ENCODE results near the gene DACT2. TPM values are rescaled to one million over a fixed set of nuclear protein-coding genes. Genes with fewer than 3 reads are reported as not detected.

DACT2 gene
- total RNA-seq, 1 donor from 2014 or later: 0.36 TPM

DNA sequence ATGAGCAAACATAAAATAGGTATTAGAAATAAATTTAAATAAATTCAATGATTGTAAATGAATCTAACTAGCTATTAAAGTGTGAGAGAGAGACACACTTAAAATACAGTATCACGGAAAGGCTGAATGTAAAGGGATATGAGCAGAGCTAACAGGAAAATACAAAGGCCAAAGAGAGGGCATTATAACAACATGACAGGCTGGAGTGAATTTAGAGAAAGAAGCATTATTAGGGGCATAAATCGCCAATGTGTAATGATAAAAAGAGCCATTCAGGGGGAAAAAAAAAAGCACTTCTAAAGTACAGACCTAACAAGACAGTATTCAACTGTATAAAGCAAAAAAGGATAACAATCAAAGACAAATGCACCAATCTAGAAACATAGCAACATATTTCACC lies 28.1 kb downstream of the DACT2 start:
- TF ChIP-seq, protein P1, sequence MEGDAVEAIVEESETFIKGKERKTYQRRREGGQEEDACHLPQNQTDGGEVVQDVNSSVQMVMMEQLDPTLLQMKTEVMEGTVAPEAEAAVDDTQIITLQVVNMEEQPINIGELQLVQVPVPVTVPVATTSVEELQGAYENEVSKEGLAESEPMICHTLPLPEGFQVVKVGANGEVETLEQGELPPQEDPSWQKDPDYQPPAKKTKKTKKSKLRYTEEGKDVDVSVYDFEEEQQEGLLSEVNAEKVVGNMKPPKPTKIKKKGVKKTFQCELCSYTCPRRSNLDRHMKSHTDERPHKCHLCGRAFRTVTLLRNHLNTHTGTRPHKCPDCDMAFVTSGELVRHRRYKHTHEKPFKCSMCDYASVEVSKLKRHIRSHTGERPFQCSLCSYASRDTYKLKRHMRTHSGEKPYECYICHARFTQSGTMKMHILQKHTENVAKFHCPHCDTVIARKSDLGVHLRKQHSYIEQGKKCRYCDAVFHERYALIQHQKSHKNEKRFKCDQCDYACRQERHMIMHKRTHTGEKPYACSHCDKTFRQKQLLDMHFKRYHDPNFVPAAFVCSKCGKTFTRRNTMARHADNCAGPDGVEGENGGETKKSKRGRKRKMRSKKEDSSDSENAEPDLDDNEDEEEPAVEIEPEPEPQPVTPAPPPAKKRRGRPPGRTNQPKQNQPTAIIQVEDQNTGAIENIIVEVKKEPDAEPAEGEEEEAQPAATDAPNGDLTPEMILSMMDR (IDR thresholded peaks at IDR 0.05): no peak
- TF ChIP-seq EZH2 (IDR thresholded peaks at IDR 0.05) (no peak), EZH2phosphoT487 (IDR thresholded peaks at IDR 0.05) (no peak)

DNA sequence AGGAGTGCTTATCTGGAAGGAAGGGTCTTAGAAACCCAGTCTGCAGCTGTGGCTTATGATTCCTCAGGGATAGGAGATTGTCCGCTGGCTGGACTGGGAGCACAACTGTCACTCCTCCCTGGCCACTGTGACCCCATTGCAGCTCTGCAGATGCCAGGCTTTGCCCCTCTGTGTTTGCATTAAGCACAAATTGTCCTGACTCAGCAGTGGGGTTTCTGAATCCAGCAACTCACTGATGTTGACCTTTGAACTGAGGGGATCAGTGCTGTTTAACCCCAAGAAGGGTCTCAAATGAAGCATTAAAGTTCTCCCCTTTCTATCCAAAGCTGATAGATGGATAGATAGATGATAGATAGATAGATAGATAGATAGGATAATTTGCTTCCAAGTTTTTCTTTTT lies 29.5 kb downstream of the DACT2 start:
- peaks cover 3% of the 10 kb centered on the region for H3K9me3 Mint-ChIP-seq

More for the DNA sequence above, 28.1 kb downstream of the DACT2 start:
- no peaks in the 10 kb centered on the region for H3K9me3 ChIP-seq (ENCODE audit: low read depth)
- H3K9ac ChIP-seq: no peak overlapping the region
- H3K4me2 ChIP-seq: no peak overlapping the region
- no peak overlapping the region for H2AFZ ChIP-seq (replicated peaks)
- peaks cover 3% of the 10 kb centered on the region for H3K9me3 Mint-ChIP-seq
- H3F3A ChIP-seq (ENCODE audit: low read depth): no peaks in the 10 kb centered on the region
- H3K4me3 Mint-ChIP-seq: no peak overlapping the region
- H3K27me3 Mint-ChIP-seq (ENCODE audit: insufficient read depth, low read depth): peaks cover 2% of the 10 kb centered on the region
- no peaks in the 10 kb centered on the region for H3K36me3 Mint-ChIP-seq
- no peaks in the 10 kb centered on the region for H3K27me3 ChIP-seq
- H3K27ac Mint-ChIP-seq: no peak overlapping the region
- H3K79me2 ChIP-seq (ENCODE audit: low read depth): no peaks in the 10 kb centered on the region
- no peaks in the 10 kb centered on the region for H3K4me1 ChIP-seq
- no peak for DNase-seq (ENCODE audit: low spot score)
- H3K4me3 ChIP-seq: no peak overlapping the region
- H3K4me1 Mint-ChIP-seq: no peaks in the 10 kb centered on the region
- no peaks in the 10 kb centered on the region for H3K36me3 ChIP-seq
- H4K20me1 ChIP-seq (ENCODE audit: low read depth): no peaks in the 10 kb centered on the region
- H3K27ac ChIP-seq: no peak overlapping the region

DNA sequence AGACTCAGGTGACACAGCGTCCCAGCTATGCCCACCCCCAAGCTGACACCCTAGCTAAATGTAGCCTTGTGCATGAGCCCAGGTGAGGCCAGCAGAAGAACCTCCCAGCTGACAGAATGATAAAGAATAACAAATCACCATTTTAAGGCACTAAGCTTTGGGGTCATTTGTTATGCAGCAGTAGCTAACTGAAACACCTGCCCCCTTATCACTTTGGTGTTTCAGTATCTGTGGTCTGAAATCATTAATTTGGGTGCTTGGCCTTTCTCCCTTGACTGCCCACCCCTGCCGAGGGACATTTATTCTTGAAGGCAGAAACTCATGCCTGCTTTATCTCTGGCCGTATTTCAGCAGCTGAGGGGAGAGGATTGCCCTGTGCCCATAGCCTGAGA lies 30.0 kb downstream of the DACT2 start:
- Histone ChIP-seq H3K79me2 (ENCODE audit: low read depth) (no peaks in the 10 kb centered on the region), H3K4me2 (no peak overlapping the region), H3K4me1 (no peaks in the 10 kb centered on the region), H4K20me1 (ENCODE audit: low read depth) (no peaks in the 10 kb centered on the region), H3K27ac (no peak overlapping the region), H3F3A (ENCODE audit: low read depth) (no peaks in the 10 kb centered on the region), H2AFZ (replicated peaks) (no peak overlapping the region), H3K4me3 (no peak overlapping the region), H3K27me3 (no peaks in the 10 kb centered on the region), H3K36me3 (no peaks in the 10 kb centered on the region), H3K9me3 (ENCODE audit: low read depth) (no peaks in the 10 kb centered on the region), H3K9ac (no peak overlapping the region)
- Mint-ChIP-seq H3K4me1 (no peaks in the 10 kb centered on the region), H3K27ac (no peak overlapping the region), H3K36me3 (no peaks in the 10 kb centered on the region), H3K27me3 (ENCODE audit: insufficient read depth, low read depth) (peaks cover 2% of the 10 kb centered on the region), H3K4me3 (no peak overlapping the region), H3K9me3 (peaks cover 3% of the 10 kb centered on the region)
- no peak for TF ChIP-seq EZH2phosphoT487 (IDR thresholded peaks at IDR 0.05)
- TF ChIP-seq EZH2 (IDR thresholded peaks at IDR 0.05): no peak
- TF ChIP-seq, protein P1 (IDR thresholded peaks at IDR 0.05): no peak
- DNase-seq (ENCODE audit: low spot score): no peak

More for the DNA sequence above, 29.5 kb downstream of the DACT2 start:
- Histone ChIP-seq H3K79me2 (ENCODE audit: low read depth) (no peaks in the 10 kb centered on the region), H3K9ac (no peak overlapping the region), H3K36me3 (no peaks in the 10 kb centered on the region), H3K4me3 (no peak overlapping the region), H3K27ac (no peak overlapping the region), H3K9me3 (ENCODE audit: low read depth) (no peaks in the 10 kb centered on the region), H3K4me2 (no peak overlapping the region), H3K27me3 (no peaks in the 10 kb centered on the region), H3F3A (ENCODE audit: low read depth) (no peaks in the 10 kb centered on the region), H3K4me1 (no peaks in the 10 kb centered on the region), H2AFZ (replicated peaks) (no peak overlapping the region), H4K20me1 (ENCODE audit: low read depth) (no peaks in the 10 kb centered on the region)
- TF ChIP-seq EZH2phosphoT487 (IDR thresholded peaks at IDR 0.05) (no peak), EZH2 (IDR thresholded peaks at IDR 0.05) (no peak)
- TF ChIP-seq, protein P1 (IDR thresholded peaks at IDR 0.05): no peak
- Mint-ChIP-seq H3K4me1 (no peaks in the 10 kb centered on the region), H3K4me3 (no peak overlapping the region), H3K36me3 (no peaks in the 10 kb centered on the region), H3K27me3 (ENCODE audit: insufficient read depth, low read depth) (peaks cover 2% of the 10 kb centered on the region), H3K27ac (no peak overlapping the region)
- DNase-seq (ENCODE audit: low spot score): no peak

All from neural progenitor cell (in vitro differentiated cells).